Measurements from ENCODE around the gene FARP1.

The FARP1 gene

GRCh38 chr13:98450539-98451111, 307.7 kb downstream of the FARP1 start:
- Histone ChIP-seq H3K27me3 (ENCODE audit: insufficient read depth, low read depth, severe bottlenecking) (no peaks in the 10 kb centered on the region), H3K9me3 (ENCODE audit: severe bottlenecking) (no peaks in the 10 kb centered on the region), H3K36me3 (peaks cover 95% of the 10 kb centered on the region), H3K4me3 (ENCODE audit: low read depth, low read length) (no peak overlapping the region), H3K27ac (no peak overlapping the region)
- DNase-seq = no peak
- TF ChIP-seq CTCF (IDR thresholded peaks at IDR 0.05; ENCODE audit: low read depth, low read length) = no peak

- H3K4me3 ChIP-seq (ENCODE audit: low read depth, low read length) = no peak overlapping the region
- peaks cover 95% of the 10 kb centered on the region for H3K36me3 ChIP-seq
- H3K9me3 ChIP-seq (ENCODE audit: severe bottlenecking) = no peaks in the 10 kb centered on the region
- no peak for TF ChIP-seq CTCF (IDR thresholded peaks at IDR 0.05; ENCODE audit: low read depth, low read length)
- no peak for DNase-seq
- H3K27me3 ChIP-seq (ENCODE audit: insufficient read depth, low read depth, severe bottlenecking) = no peaks in the 10 kb centered on the region
- no peak overlapping the region for H3K27ac ChIP-seq
These were observed 309.0 kb downstream of the FARP1 start for GRCh38 chr13:98451676-98452470.

GRCh38 chr13:98452851-98453843, 310.3 kb downstream of the FARP1 start:
- peaks cover 93% of the 10 kb centered on the region for H3K36me3 ChIP-seq
- H3K27ac ChIP-seq = no peak overlapping the region
- H3K27me3 ChIP-seq (ENCODE audit: insufficient read depth, low read depth, severe bottlenecking) = no peaks in the 10 kb centered on the region
- no peak for DNase-seq
- H3K9me3 ChIP-seq (ENCODE audit: severe bottlenecking) = no peaks in the 10 kb centered on the region
- no peak overlapping the region for H3K4me3 ChIP-seq (ENCODE audit: low read depth, low read length)
- no peak for TF ChIP-seq CTCF (IDR thresholded peaks at IDR 0.05; ENCODE audit: low read depth, low read length)

GRCh38 chr13:98454389-98454881, 311.5 kb downstream of the FARP1 start:
- peaks cover 93% of the 10 kb centered on the region for H3K36me3 ChIP-seq

More at GRCh38 chr13:98454389-98454881, 311.5 kb downstream of the FARP1 start:
- H3K27me3 ChIP-seq (ENCODE audit: insufficient read depth, low read depth, severe bottlenecking) = no peaks in the 10 kb centered on the region
- no peak overlapping the region for H3K4me3 ChIP-seq (ENCODE audit: low read depth, low read length)
- no peak for TF ChIP-seq CTCF (IDR thresholded peaks at IDR 0.05; ENCODE audit: low read depth, low read length)
- no peak overlapping the region for H3K27ac ChIP-seq
- H3K9me3 ChIP-seq (ENCODE audit: severe bottlenecking) = no peaks in the 10 kb centered on the region
- no peak for DNase-seq
